Activated naive CD4-positive, alpha-beta T cell treated with anti-CD3 and anti-CD28 coated beads for 36 hours (primary cell): Measurements from ENCODE around the gene SYTL1. TPM values are rescaled to one million over a fixed set of nuclear protein-coding genes. Genes with fewer than 3 reads are reported as not detected.

Experiments used
- CTCF ChIA-PET: fragments of 350-600 bp; sonication (Branson Sonifier 250); formaldehyde crosslinking; loops from one replicate; lab custom pipeline; 2021; ENCODE audit warnings: antibody characterized with exemption; lab: Charles Lee
- DNase-seq: peaks from one replicate; pipeline ENCODE4 v3.0.0-alpha.2; 2020
- H3K27ac Mint-ChIP-seq: one replicate; pipeline ENCODE4 v1.8.0; 2021; ENCODE audit warnings: mild to moderate bottlenecking, mixed read lengths
- H3K27me3 Mint-ChIP-seq: one replicate; pipeline ENCODE4 v1.8.0; 2021; ENCODE audit warnings: low read depth, mixed read lengths
- H3K36me3 Mint-ChIP-seq: one replicate; pipeline ENCODE4 v1.8.0; 2021; ENCODE audit warnings: low read depth, mixed read lengths
- H3K4me1 Mint-ChIP-seq: one replicate; pipeline ENCODE4 v1.8.0; 2021; ENCODE audit warnings: low read depth, mixed read lengths
- H3K4me3 Mint-ChIP-seq: one replicate; pipeline ENCODE4 v1.8.0; 2021; ENCODE audit warnings: mild to moderate bottlenecking, moderate library complexity, mixed read lengths
- H3K9me3 Mint-ChIP-seq: one replicate; pipeline ENCODE4 v1.8.0; 2021; ENCODE audit warnings: mixed read lengths
- intact Hi-C: fragments of 100-400 bp; cut with micrococcal nuclease; formaldehyde crosslinking; loops from one replicate; pipeline ENCODE4 v1.15.1; 2023
- total RNA-seq, 2 experiments: library from RNA; stranded (reverse); gene quantifications; one replicate each; pipeline ENCODE4 v1.2.3, GENCODE V29; 2021

SYTL1 gene
- total RNA-seq = 10 to 100 TPM; 28.5 to 29.2 TPM

- no peaks in the 10 kb centered on the region for H3K9me3 Mint-ChIP-seq
- DNase-seq = peak; percentile 77
- CTCF ChIA-PET = interaction anchor here (0.6 to 3.4 kb wide), 9 partner anchors 9 to 328 kb away, joined by 3 to 12 read pairs (median 4); no protein-coding TSS in a partner anchor
- H3K36me3 Mint-ChIP-seq = peaks cover under 1% of the 10 kb centered on the region
- no peaks in the 10 kb centered on the region for H3K27me3 Mint-ChIP-seq
- intact Hi-C loops = loop anchor here (1.0 to 5.0 kb wide), 4 partner anchors 8 to 181 kb away; partner anchors contain the start of gene TMEM222
- peak within 1 kb of the TSS; percentile 83 for H3K4me3 Mint-ChIP-seq
- H3K4me1 Mint-ChIP-seq = peaks cover 49% of the 10 kb centered on the region
- H3K27ac Mint-ChIP-seq = peak within 1 kb of the TSS; percentile 85
Observed at GRCh38 chr1:27341525-27342252, at the start of gene SYTL1. SYTL1 (plus strand) TSS chr1:27342022; CDS start chr1:27345335, 3,313 bp downstream.

DNA sequence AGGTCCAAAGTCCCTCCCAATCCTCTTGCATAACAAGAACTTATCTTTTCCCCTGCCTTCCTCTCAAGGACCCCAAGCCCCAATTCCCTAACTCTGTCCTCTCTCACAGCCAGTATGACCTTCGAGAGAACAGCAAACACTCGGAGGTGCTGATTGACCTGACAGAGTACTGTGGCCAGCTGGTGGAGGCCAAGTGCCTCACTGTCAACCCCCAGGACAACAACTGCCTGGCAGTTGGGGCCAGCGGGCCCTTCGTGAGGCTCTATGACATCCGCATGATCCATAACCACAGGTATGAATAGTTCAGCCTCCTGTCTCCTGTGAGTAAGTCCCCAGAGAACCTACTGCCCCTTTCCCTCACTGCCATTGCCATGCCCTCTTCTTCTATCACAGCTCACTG lies 49.7 kb upstream of the SYTL1 start:
- H3K4me1 Mint-ChIP-seq = no peaks in the 10 kb centered on the region
- no peaks in the 10 kb centered on the region for H3K27me3 Mint-ChIP-seq
- no peak overlapping the region for H3K27ac Mint-ChIP-seq
- CTCF ChIA-PET = interaction anchor here (1.0 to 1.2 kb wide), 2 partner anchors 8 to 113 kb away, joined by 3 to 8 read pairs; no protein-coding TSS in a partner anchor
- DNase-seq = no peak
- no peaks in the 10 kb centered on the region for H3K9me3 Mint-ChIP-seq
- no peak overlapping the region for H3K4me3 Mint-ChIP-seq
- peaks cover 3% of the 10 kb centered on the region for H3K36me3 Mint-ChIP-seq
- intact Hi-C loops = no loop called here

DNA sequence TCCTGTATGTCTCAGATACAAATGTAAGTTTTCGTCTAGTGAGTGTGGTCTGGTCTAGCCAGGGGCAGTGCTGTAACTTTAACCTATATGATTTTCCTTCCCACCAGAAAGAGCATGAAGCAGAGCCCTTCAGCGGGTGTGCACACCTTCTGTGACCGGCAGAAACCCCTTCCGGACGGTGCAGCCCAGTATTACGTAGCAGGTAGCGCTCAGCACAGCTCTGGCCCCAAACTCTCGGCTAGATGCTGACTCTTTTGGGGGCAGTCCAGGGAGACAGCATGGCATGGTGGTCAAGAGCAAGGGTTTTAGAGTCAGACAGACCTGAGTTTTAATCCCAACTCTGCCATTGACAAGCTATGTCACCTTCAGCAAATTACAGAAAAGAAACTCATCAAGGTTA lies 47.9 kb upstream of the SYTL1 start:
- Mint-ChIP-seq H3K4me1 (no peaks in the 10 kb centered on the region), H3K36me3 (no peaks in the 10 kb centered on the region), H3K27me3 (no peaks in the 10 kb centered on the region), H3K9me3 (no peaks in the 10 kb centered on the region), H3K27ac (no peak overlapping the region), H3K4me3 (no peak overlapping the region)
- no peak for DNase-seq
- CTCF ChIA-PET = interaction anchor here (0.5 to 10.3 kb wide), 11 partner anchors 8 to 657 kb away, joined by 3 to 176 read pairs (median 4); partner anchors contain the start of gene CD164L2
- intact Hi-C loops = no loop called here

DNA sequence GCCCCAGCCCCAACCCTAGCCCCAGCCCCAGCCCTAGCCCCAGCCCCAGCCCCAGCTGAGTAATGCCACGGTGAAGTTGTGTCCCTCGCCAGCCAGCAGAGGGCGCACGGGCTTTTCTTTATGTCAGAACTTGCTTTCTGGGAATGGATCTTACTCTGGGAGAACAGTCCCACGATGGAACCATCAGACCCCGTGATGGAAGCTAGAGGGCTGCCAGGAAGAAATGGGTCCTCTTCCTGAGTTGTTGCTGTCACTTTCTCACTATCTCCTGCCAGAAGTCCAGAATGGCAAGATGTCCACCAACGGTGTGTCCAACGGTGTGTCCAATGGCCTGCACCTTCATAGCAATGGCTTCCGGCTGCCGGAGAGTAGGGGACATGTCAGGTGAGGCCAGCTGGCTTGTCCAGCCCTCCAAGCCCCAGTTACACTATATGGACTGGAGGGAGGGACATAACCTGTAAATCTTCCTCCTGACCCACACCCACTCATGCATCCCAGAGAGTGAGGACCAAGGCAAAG lies 45.0 kb upstream of the SYTL1 start:
- Mint-ChIP-seq H3K9me3 (no peaks in the 10 kb centered on the region), H3K27ac (no peak overlapping the region), H3K27me3 (no peaks in the 10 kb centered on the region), H3K36me3 (peaks cover 2% of the 10 kb centered on the region), H3K4me3 (no peak overlapping the region), H3K4me1 (no peaks in the 10 kb centered on the region)
- peak; percentile 78 for DNase-seq
- CTCF ChIA-PET = interaction anchor here (0.6 to 10.3 kb wide), 45 partner anchors 9 to 402 kb away, joined by 3 to 176 read pairs (median 4); partner anchors contain the start of genes CD164L2 and GPR3
- intact Hi-C loops = no loop called here

DNA sequence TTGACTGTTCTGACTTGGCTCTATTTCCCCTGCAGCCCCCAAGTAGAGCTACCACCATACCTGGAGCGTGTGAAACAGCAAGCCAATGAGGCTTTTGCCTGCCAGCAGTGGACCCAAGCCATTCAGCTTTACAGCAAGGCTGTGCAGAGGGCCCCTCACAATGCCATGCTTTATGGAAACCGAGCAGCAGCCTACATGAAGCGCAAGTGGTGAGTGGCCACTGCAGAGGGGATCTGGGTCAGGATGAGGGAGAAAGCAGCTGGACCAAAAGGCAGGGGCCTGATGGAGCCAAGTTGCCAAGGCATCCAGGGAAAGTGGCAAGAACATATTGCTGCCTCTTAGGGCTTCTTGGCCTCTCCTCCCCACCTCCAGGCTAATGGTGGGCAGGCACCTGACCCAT lies 43.9 kb upstream of the SYTL1 start:
- DNase-seq = no peak
- Mint-ChIP-seq H3K27me3 (no peaks in the 10 kb centered on the region), H3K27ac (no peak overlapping the region), H3K36me3 (peaks cover 4% of the 10 kb centered on the region), H3K4me3 (no peak overlapping the region), H3K9me3 (no peaks in the 10 kb centered on the region), H3K4me1 (no peaks in the 10 kb centered on the region)
- CTCF ChIA-PET = interaction anchor here (0.7 to 10.3 kb wide), 23 partner anchors 10 to 309 kb away, joined by 3 to 176 read pairs (median 6); partner anchors contain the start of genes CD164L2 and GPR3
- intact Hi-C loops = no loop called here

- no peaks in the 10 kb centered on the region for H3K9me3 Mint-ChIP-seq
- no peaks in the 10 kb centered on the region for H3K27me3 Mint-ChIP-seq
- no peak overlapping the region for H3K4me3 Mint-ChIP-seq
- no peak overlapping the region for H3K27ac Mint-ChIP-seq
- no peaks in the 10 kb centered on the region for H3K4me1 Mint-ChIP-seq
- intact Hi-C loops = no loop called here
- CTCF ChIA-PET = interaction anchor here (0.6 to 10.3 kb wide), 19 partner anchors 10 to 331 kb away, joined by 3 to 176 read pairs (median 4); partner anchors contain the start of genes CD164L2 and GPR3
- peaks cover 5% of the 10 kb centered on the region for H3K36me3 Mint-ChIP-seq
- no peak for DNase-seq
Observed at GRCh38 chr1:27298632-27299384, 43.0 kb upstream of the SYTL1 start.

- Mint-ChIP-seq H3K4me1 (no peaks in the 10 kb centered on the region), H3K36me3 (peaks cover 5% of the 10 kb centered on the region), H3K27me3 (no peaks in the 10 kb centered on the region), H3K9me3 (no peaks in the 10 kb centered on the region), H3K4me3 (no peak overlapping the region), H3K27ac (peak overlapping the region; percentile 6)
- CTCF ChIA-PET = interaction anchor here (0.5 to 10.3 kb wide), 32 partner anchors 7 to 362 kb away, joined by 3 to 176 read pairs (median 4); partner anchors contain the start of genes CD164L2 and GPR3
- intact Hi-C loops = loop anchor here (1.0 to 5.0 kb wide), 2 partner anchors 96 to 252 kb away; no protein-coding TSS in a partner anchor
- DNase-seq = no peak
Observed at GRCh38 chr1:27299385-27300271, 42.2 kb upstream of the SYTL1 start.

- Mint-ChIP-seq H3K27me3 (no peaks in the 10 kb centered on the region), H3K27ac (no peak overlapping the region), H3K9me3 (no peaks in the 10 kb centered on the region), H3K4me3 (no peak overlapping the region), H3K36me3 (peaks cover 5% of the 10 kb centered on the region), H3K4me1 (no peaks in the 10 kb centered on the region)
- peak; percentile 84 for DNase-seq
- CTCF ChIA-PET = interaction anchor here (0.5 to 10.3 kb wide), 30 partner anchors 8 to 362 kb away, joined by 3 to 176 read pairs (median 4); partner anchors contain the start of genes CD164L2 and GPR3
- intact Hi-C loops = loop anchor here (1.0 to 5.0 kb wide), 4 partner anchors 88 to 306 kb away; no protein-coding TSS in a partner anchor
Observed at GRCh38 chr1:27300341-27301051, 41.3 kb upstream of the SYTL1 start.

- peaks cover 5% of the 10 kb centered on the region for H3K36me3 Mint-ChIP-seq
- no peaks in the 10 kb centered on the region for H3K9me3 Mint-ChIP-seq
- H3K27me3 Mint-ChIP-seq = no peaks in the 10 kb centered on the region
- intact Hi-C loops = loop anchor here (1.0 to 5.0 kb wide), 3 partner anchors 87 to 305 kb away; no protein-coding TSS in a partner anchor
- CTCF ChIA-PET = interaction anchor here (0.6 to 10.3 kb wide), 31 partner anchors 8 to 1807 kb away, joined by 3 to 176 read pairs (median 4); partner anchors contain the start of genes CD164L2, GPR3 and IFI6
- no peak overlapping the region for H3K4me3 Mint-ChIP-seq
- no peaks in the 10 kb centered on the region for H3K4me1 Mint-ChIP-seq
- no peak for DNase-seq
- H3K27ac Mint-ChIP-seq = no peak overlapping the region
Observed at GRCh38 chr1:27301052-27301422, 40.8 kb upstream of the SYTL1 start.

DNA sequence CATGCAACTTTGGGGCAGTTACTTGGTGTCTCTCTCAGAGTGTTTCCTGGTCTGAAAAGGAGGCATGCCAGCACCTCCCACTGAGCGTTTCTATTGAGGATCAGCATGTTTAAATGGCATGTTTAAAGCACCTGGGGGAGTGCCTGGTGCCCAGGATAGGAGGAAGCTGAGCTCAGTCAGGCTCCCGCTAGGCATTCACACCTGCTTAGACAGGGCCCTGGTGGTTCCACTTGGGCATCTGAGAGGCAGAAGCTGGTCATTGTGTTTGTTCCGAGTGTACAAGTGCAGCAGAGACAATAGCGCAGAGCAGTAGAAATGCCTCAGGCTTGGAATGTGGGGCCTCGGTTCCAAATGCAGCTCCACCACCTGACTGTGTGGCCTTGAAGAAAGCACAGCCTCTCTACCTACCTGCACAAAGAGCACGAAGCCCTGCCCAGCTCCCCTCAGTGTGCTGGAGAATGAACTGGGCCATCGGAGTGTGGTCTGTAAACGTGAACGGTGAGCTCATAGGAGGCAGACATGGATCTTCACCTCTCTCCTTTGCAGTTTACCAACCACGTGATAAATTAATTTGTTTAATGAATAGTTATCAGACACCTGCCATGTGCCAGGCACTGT lies 40.1 kb upstream of the SYTL1 start:
- Mint-ChIP-seq H3K36me3 (peaks cover 5% of the 10 kb centered on the region), H3K4me1 (no peaks in the 10 kb centered on the region), H3K4me3 (no peak overlapping the region), H3K27me3 (no peaks in the 10 kb centered on the region), H3K9me3 (no peaks in the 10 kb centered on the region), H3K27ac (no peak overlapping the region)
- CTCF ChIA-PET = interaction anchor here (0.6 to 10.3 kb wide), 24 partner anchors 15 to 1808 kb away, joined by 3 to 176 read pairs (median 4); partner anchors contain the start of genes CD164L2, GPR3 and IFI6
- intact Hi-C loops = loop anchor here (1.0 to 5.0 kb wide), 3 partner anchors 87 to 305 kb away; no protein-coding TSS in a partner anchor
- DNase-seq = no peak
